BJ (cell line): ENCODE results near the gene METTL24. TPM values are rescaled to one million over a fixed set of nuclear protein-coding genes. Genes with fewer than 3 reads are reported as not detected.

Source experiments
- CTCF ChIA-PET: fragments of 350-600 bp; formaldehyde crosslinking; extraction: SDS; loops from one replicate; lab custom pipeline; 2021; ENCODE audit warnings: antibody characterized with exemption, inconsistent platforms; lab: Yijun Ruan, JAX
- POLR2A ChIA-PET: fragments of 300-600 bp; sonication (Branson Sonifier 250); formaldehyde crosslinking; extraction: SDS; loops from one replicate; lab custom pipeline; 2021; ENCODE audit warnings: antibody characterized with exemption; lab: Charles Lee
- DNase-seq: peaks from one replicate; pipeline ENCODE4 v3.0.0-alpha.2; 2011; ENCODE audit warnings: low read depth
- H3K27me3 ChIP-seq: 2 replicates; pipeline ENCODE4 v1.6.0; 2011; ENCODE audit warnings: low read length; ENCODE audit not compliant: control insufficient read depth, insufficient read depth
- H3K36me3 ChIP-seq: 2 replicates; pipeline ENCODE4 v1.5.1; 2011; ENCODE audit warnings: low read length; ENCODE audit not compliant: control insufficient read depth, insufficient read depth
- H3K4me3 ChIP-seq: 2 replicates; pipeline ENCODE4 v1.5.1; 2011; ENCODE audit warnings: low read depth, mild to moderate bottlenecking, control low read depth, low read length
- polyA plus RNA-seq: library from polyadenylated mRNA; depleted of rRNA; stranded (reverse); fragments of >200 nt; gene quantifications from 2 replicates; pipeline ENCODE4 v1.2.3, GENCODE V29; 2011
- TF ChIP-seq, protein P1 (sequence below): IDR thresholded peaks from 2 replicates; pipeline ENCODE4 v1.5.1; 2011; ENCODE audit warnings: low read depth, mild to moderate bottlenecking, control low read depth, inconsistent platforms, low read length, moderate library complexity; ENCODE audit not compliant: insufficient read depth

Gene METTL24
- polyA plus RNA-seq, 1 experiment: 0.31 TPM

DNA sequence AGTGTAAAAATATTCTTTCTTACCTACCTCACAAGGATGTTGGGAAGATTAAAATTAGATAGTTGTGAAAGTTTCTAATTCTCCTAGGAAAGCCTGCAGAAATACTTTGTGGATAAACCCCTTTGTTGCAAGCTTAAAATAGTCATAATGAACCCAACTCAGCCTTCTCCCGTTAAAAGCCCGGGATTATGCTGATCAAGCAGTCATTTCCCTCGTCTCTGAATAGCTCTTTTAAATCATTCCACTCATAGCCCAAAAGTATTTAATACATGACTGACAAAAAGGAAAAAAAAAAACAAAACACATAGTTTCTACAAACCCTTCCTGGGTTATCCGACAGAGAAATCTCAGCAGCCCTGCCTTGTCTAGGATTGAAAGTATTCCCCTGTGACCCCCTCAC is 10.9 kb upstream of the METTL24 start:
- no peak for DNase-seq
- Histone ChIP-seq H3K27me3 (peaks cover 15% of the 10 kb centered on the region), H3K36me3 (no peaks in the 10 kb centered on the region), H3K4me3 (no peak overlapping the region)
- CTCF ChIA-PET: interaction anchor here (1.4 kb wide), 1 partner anchor 41 kb away, joined by 3 read pairs; no protein-coding TSS in a partner anchor
- POLR2A ChIA-PET: no interaction called here
- TF ChIP-seq, protein P1, sequence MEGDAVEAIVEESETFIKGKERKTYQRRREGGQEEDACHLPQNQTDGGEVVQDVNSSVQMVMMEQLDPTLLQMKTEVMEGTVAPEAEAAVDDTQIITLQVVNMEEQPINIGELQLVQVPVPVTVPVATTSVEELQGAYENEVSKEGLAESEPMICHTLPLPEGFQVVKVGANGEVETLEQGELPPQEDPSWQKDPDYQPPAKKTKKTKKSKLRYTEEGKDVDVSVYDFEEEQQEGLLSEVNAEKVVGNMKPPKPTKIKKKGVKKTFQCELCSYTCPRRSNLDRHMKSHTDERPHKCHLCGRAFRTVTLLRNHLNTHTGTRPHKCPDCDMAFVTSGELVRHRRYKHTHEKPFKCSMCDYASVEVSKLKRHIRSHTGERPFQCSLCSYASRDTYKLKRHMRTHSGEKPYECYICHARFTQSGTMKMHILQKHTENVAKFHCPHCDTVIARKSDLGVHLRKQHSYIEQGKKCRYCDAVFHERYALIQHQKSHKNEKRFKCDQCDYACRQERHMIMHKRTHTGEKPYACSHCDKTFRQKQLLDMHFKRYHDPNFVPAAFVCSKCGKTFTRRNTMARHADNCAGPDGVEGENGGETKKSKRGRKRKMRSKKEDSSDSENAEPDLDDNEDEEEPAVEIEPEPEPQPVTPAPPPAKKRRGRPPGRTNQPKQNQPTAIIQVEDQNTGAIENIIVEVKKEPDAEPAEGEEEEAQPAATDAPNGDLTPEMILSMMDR: no peak

DNA sequence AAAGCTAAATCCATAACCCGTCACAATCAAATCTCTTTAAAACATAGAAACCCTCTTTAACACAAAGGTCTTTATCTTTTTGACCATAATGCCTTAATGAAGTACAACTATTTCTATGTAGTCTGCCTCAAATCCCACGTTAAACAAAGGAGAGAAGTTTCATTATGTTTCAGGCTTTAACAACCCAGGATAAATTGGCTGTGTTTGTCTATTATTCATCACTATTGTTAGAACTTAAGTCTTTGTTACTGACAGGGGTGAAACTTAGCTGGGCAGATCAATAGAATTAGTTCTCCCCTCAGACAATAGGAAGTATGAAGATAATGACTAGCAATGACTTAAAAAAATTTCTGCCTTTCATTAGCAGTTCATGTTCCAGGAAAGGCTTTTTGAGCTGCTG is 10.1 kb upstream of the METTL24 start:
- peaks cover 18% of the 10 kb centered on the region for H3K27me3 ChIP-seq
- H3K4me3 ChIP-seq: no peak overlapping the region
- H3K36me3 ChIP-seq: no peaks in the 10 kb centered on the region
- TF ChIP-seq, protein P1: no peak
- DNase-seq: no peak
- ChIA-PET POLR2A (no interaction called here), CTCF (interaction anchor here (1.4 kb wide), 1 partner anchor 40 kb away, joined by 3 read pairs; no protein-coding TSS in a partner anchor)

DNA sequence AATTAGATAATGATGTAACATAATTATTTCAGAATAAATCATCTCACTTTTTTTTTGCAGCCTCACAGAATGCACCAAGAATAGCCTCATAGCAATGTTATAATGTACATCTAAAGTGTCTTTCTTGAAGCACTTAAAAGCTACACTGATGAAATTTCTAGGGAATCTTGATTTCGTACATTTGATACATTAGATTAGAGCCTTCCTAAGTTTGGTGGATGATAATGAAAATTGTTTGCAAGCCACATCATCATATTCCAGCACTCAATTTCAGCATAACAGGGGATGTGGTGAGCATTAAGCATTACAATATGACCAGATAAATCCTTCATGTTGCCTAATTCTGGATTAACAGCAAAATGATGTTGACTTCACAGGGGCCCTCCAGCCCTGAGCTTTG is 9.7 kb upstream of the METTL24 start:
- DNase-seq: no peak
- TF ChIP-seq, protein P1: no peak
- no peaks in the 10 kb centered on the region for H3K36me3 ChIP-seq
- ChIA-PET POLR2A (no interaction called here), CTCF (interaction anchor here (1.4 kb wide), 1 partner anchor 39 kb away, joined by 3 read pairs; no protein-coding TSS in a partner anchor)
- no peak overlapping the region for H3K4me3 ChIP-seq
- H3K27me3 ChIP-seq: peaks cover 18% of the 10 kb centered on the region

DNA sequence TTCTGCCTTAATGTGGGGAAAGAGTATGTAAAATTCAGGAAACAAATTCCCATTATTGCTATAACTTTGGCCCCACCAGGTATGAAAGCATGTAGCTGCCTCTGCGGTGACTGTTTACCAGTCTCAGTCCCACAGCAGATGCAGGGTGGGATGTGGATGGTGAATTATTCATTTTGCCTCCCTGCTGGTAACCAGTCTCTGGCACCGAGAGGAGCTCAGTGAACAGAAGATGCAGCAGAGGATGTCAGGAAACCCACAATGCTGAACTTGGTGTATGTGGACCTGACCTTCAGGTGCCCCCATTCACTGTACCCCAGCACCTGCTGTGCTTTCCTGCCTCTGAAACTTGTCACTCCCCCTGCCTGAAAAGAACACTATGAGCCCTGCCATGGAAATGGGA is 8.8 kb upstream of the METTL24 start:
- TF ChIP-seq, protein P1: no peak
- DNase-seq: no peak
- no peak overlapping the region for H3K4me3 ChIP-seq
- no peaks in the 10 kb centered on the region for H3K36me3 ChIP-seq
- peaks cover 21% of the 10 kb centered on the region for H3K27me3 ChIP-seq
- ChIA-PET CTCF (interaction anchor here (0.6 kb wide), 1 partner anchor 188 kb away, joined by 3 read pairs; no protein-coding TSS in a partner anchor), POLR2A (no interaction called here)

DNA sequence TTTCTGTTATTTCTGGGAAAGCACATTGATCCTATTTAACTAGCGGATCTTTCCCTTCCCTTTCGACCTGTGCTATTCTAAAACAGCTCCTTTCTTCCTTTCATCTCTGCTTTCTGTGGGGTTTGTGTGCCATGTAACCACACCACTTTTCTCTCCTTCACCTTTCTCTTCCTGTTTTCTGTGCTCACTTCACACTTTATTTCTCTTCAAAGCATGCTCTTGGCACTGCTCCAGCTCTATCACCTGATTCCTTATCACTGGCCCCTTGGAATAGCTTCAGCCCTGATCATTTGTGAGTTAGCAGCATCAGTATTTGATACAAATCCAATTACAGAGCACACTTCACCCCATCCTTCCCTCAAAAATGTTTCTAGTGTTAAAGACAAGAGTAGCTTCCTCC is 8.1 kb upstream of the METTL24 start:
- ChIA-PET POLR2A (no interaction called here), CTCF (no interaction called here)
- Histone ChIP-seq H3K27me3 (peaks cover 17% of the 10 kb centered on the region), H3K36me3 (no peaks in the 10 kb centered on the region), H3K4me3 (no peak overlapping the region)
- TF ChIP-seq, protein P1: no peak
- DNase-seq: no peak
